ENCODE data around the gene AURKA.

Gene AURKA

GRCh38 chr20:56372850-56373249 is 19.2 kb downstream of the AURKA start:
- H3K36me3 Mint-ChIP-seq, result peaks cover 11% of the 10 kb centered on the region
- H3K27ac Mint-ChIP-seq, result peak overlapping the region; percentile 15
- no peaks in the 10 kb centered on the region for H3K4me1 Mint-ChIP-seq
- DNase-seq (ENCODE audit: low spot score in 2 of 2) (no peak), ATAC-seq (ENCODE audit: low read depth) (no peak)
- H3K4me3 Mint-ChIP-seq, result no peak overlapping the region
- no peaks in the 10 kb centered on the region for H3K9me3 Mint-ChIP-seq
- no peaks in the 10 kb centered on the region for H3K27me3 Mint-ChIP-seq

- H3K4me1 Mint-ChIP-seq, result no peaks in the 10 kb centered on the region
- DNase-seq (ENCODE audit: low spot score in 2 of 2), result no peak
- no peak overlapping the region for H3K4me3 Mint-ChIP-seq
- no peak overlapping the region for H3K27ac Mint-ChIP-seq
- H3K9me3 Mint-ChIP-seq, result no peaks in the 10 kb centered on the region
- peaks cover 11% of the 10 kb centered on the region for H3K36me3 Mint-ChIP-seq
- H3K27me3 Mint-ChIP-seq, result no peaks in the 10 kb centered on the region
- ATAC-seq (ENCODE audit: low read depth), result no peak
Observed at GRCh38 chr20:56371977-56372376, 20.0 kb downstream of the AURKA start.

GRCh38 chr20:56369179-56369578 is 22.8 kb downstream of the AURKA start:
- Mint-ChIP-seq H3K27ac (no peak overlapping the region), H3K4me1 (no peaks in the 10 kb centered on the region), H3K4me3 (no peak overlapping the region), H3K36me3 (peaks cover 18% of the 10 kb centered on the region), H3K9me3 (no peaks in the 10 kb centered on the region), H3K27me3 (no peaks in the 10 kb centered on the region)
- ATAC-seq (ENCODE audit: low read depth), result no peak
- no peak for DNase-seq (ENCODE audit: low spot score in 2 of 2)

- H3K27ac Mint-ChIP-seq, result no peak overlapping the region
- H3K4me3 Mint-ChIP-seq, result no peak overlapping the region
- DNase-seq (ENCODE audit: low spot score in 2 of 2) (no peak), ATAC-seq (ENCODE audit: low read depth) (no peak)
- no peaks in the 10 kb centered on the region for H3K9me3 Mint-ChIP-seq
- no peaks in the 10 kb centered on the region for H3K4me1 Mint-ChIP-seq
- H3K36me3 Mint-ChIP-seq, result peaks cover 18% of the 10 kb centered on the region
- no peaks in the 10 kb centered on the region for H3K27me3 Mint-ChIP-seq
Observed at GRCh38 chr20:56368351-56369134, 23.5 kb downstream of the AURKA start.

- Mint-ChIP-seq H3K27me3 (no peaks in the 10 kb centered on the region), H3K36me3 (peaks cover 9% of the 10 kb centered on the region)
- no peak for DNase-seq (ENCODE audit: low spot score in 2 of 2)
Observed at GRCh38 chr20:56363491-56363890, 28.5 kb downstream of the AURKA start.

GRCh38 chr20:56362833-56363413 is 29.1 kb downstream of the AURKA start:
- Mint-ChIP-seq H3K4me1 (peaks cover 5% of the 10 kb centered on the region), H3K9me3 (no peaks in the 10 kb centered on the region), H3K4me3 (no peak overlapping the region), H3K27me3 (no peaks in the 10 kb centered on the region), H3K27ac (no peak overlapping the region), H3K36me3 (peaks cover 9% of the 10 kb centered on the region)
- DNase-seq (ENCODE audit: low spot score in 2 of 2) (no peak), ATAC-seq (ENCODE audit: low read depth) (no peak)

More at GRCh38 chr20:56363491-56363890, 28.5 kb downstream of the AURKA start:
- H3K9me3 Mint-ChIP-seq, result no peaks in the 10 kb centered on the region
- ATAC-seq (ENCODE audit: low read depth), result no peak
- H3K27ac Mint-ChIP-seq, result no peak overlapping the region
- H3K4me3 Mint-ChIP-seq, result no peak overlapping the region
- peaks cover 5% of the 10 kb centered on the region for H3K4me1 Mint-ChIP-seq

- H3K36me3 Mint-ChIP-seq, result peaks cover 9% of the 10 kb centered on the region
- H3K9me3 Mint-ChIP-seq, result no peaks in the 10 kb centered on the region
- no peaks in the 10 kb centered on the region for H3K27me3 Mint-ChIP-seq
- DNase-seq (ENCODE audit: low spot score in 2 of 2), result no peak
- H3K27ac Mint-ChIP-seq, result no peak overlapping the region
- H3K4me3 Mint-ChIP-seq, result no peak overlapping the region
- H3K4me1 Mint-ChIP-seq, result peaks cover 5% of the 10 kb centered on the region
- ATAC-seq (ENCODE audit: low read depth), result no peak
Observed at GRCh38 chr20:56361900-56362299, 30.1 kb downstream of the AURKA start.

GRCh38 chr20:56360908-56361205 is 31.2 kb downstream of the AURKA start:
- ATAC-seq (ENCODE audit: low read depth) (no peak), DNase-seq (ENCODE audit: low spot score in 2 of 2) (no peak)
- peaks cover 5% of the 10 kb centered on the region for H3K4me1 Mint-ChIP-seq
- peaks cover 4% of the 10 kb centered on the region for H3K36me3 Mint-ChIP-seq
- H3K9me3 Mint-ChIP-seq, result no peaks in the 10 kb centered on the region
- no peak overlapping the region for H3K4me3 Mint-ChIP-seq
- no peaks in the 10 kb centered on the region for H3K27me3 Mint-ChIP-seq
- H3K27ac Mint-ChIP-seq, result no peak overlapping the region

GRCh38 chr20:56360133-56360907 is 31.7 kb downstream of the AURKA start:
- DNase-seq (ENCODE audit: low spot score in 2 of 2), result no peak
- Mint-ChIP-seq H3K4me1 (peaks cover 5% of the 10 kb centered on the region), H3K27me3 (no peaks in the 10 kb centered on the region), H3K4me3 (peak overlapping the region; percentile 82), H3K9me3 (no peaks in the 10 kb centered on the region), H3K36me3 (peaks cover under 1% of the 10 kb centered on the region), H3K27ac (peak overlapping the region; percentile 54)
- no peak for ATAC-seq (ENCODE audit: low read depth)

- Mint-ChIP-seq H3K9me3 (no peaks in the 10 kb centered on the region), H3K36me3 (no peaks in the 10 kb centered on the region), H3K27me3 (no peaks in the 10 kb centered on the region), H3K4me3 (peak overlapping the region; percentile 85), H3K27ac (no peak overlapping the region), H3K4me1 (peaks cover 5% of the 10 kb centered on the region)
- DNase-seq (ENCODE audit: low spot score in 2 of 2), result no peak
- ATAC-seq (ENCODE audit: low read depth), result no peak
Observed at GRCh38 chr20:56359212-56360132, 32.5 kb downstream of the AURKA start.

GRCh38 chr20:56358600-56359211 is 33.3 kb downstream of the AURKA start, which contains the start of gene FAM210B:
FAM210B (plus strand) TSS chr20:56358974; CDS start chr20:56359006, 32 bp downstream.
- peak; percentile 98 for ATAC-seq (ENCODE audit: low read depth)
- H3K27me3 Mint-ChIP-seq, result no peaks in the 10 kb centered on the region
- peaks cover 5% of the 10 kb centered on the region for H3K4me1 Mint-ChIP-seq
- H3K9me3 Mint-ChIP-seq, result no peaks in the 10 kb centered on the region
- no peaks in the 10 kb centered on the region for H3K36me3 Mint-ChIP-seq
- peak; percentile 45 to 53 for DNase-seq (ENCODE audit: low spot score in 2 of 2)
- peak within 1 kb of the TSS; percentile 85 for H3K4me3 Mint-ChIP-seq
- no peak within 1 kb of the TSS for H3K27ac Mint-ChIP-seq

GRCh38 chr20:56358070-56358469 is 33.9 kb downstream of the AURKA start:
- no peak for DNase-seq (ENCODE audit: low spot score in 2 of 2)
- no peak overlapping the region for H3K27ac Mint-ChIP-seq
- ATAC-seq (ENCODE audit: low read depth), result no peak
- H3K36me3 Mint-ChIP-seq, result no peaks in the 10 kb centered on the region
- H3K4me3 Mint-ChIP-seq, result peak overlapping the region; percentile 64
- peaks cover 1% of the 10 kb centered on the region for H3K27me3 Mint-ChIP-seq
- H3K4me1 Mint-ChIP-seq, result peaks cover 5% of the 10 kb centered on the region
- no peaks in the 10 kb centered on the region for H3K9me3 Mint-ChIP-seq

- Mint-ChIP-seq H3K9me3 (no peaks in the 10 kb centered on the region), H3K27ac (no peak overlapping the region), H3K4me3 (no peak overlapping the region), H3K27me3 (peaks cover 12% of the 10 kb centered on the region), H3K36me3 (no peaks in the 10 kb centered on the region), H3K4me1 (peaks cover 2% of the 10 kb centered on the region)
- DNase-seq (ENCODE audit: low spot score in 2 of 2), result no peak
- ATAC-seq (ENCODE audit: low read depth), result no peak
Observed at GRCh38 chr20:56353356-56353755, 38.7 kb downstream of the AURKA start.

Data from memory B cell (primary cell).